A549 treated with GW870086 at 1 μM for 4 hours (cell line): ENCODE data around the gene CMTR1. TPM values are rescaled to one million over a fixed set of nuclear protein-coding genes. Genes with fewer than 3 reads are reported as not detected.

Experiments used
- total RNA-seq: library from RNA; stranded (reverse); fragments of 200-300 nt; extraction: Qiagen RNA extraction; gene quantifications from 5 replicates; pipeline ENCODE4 v1.2.3, GENCODE V29; 2022; ENCODE audit warnings: low read depth

Gene CMTR1, protein sequence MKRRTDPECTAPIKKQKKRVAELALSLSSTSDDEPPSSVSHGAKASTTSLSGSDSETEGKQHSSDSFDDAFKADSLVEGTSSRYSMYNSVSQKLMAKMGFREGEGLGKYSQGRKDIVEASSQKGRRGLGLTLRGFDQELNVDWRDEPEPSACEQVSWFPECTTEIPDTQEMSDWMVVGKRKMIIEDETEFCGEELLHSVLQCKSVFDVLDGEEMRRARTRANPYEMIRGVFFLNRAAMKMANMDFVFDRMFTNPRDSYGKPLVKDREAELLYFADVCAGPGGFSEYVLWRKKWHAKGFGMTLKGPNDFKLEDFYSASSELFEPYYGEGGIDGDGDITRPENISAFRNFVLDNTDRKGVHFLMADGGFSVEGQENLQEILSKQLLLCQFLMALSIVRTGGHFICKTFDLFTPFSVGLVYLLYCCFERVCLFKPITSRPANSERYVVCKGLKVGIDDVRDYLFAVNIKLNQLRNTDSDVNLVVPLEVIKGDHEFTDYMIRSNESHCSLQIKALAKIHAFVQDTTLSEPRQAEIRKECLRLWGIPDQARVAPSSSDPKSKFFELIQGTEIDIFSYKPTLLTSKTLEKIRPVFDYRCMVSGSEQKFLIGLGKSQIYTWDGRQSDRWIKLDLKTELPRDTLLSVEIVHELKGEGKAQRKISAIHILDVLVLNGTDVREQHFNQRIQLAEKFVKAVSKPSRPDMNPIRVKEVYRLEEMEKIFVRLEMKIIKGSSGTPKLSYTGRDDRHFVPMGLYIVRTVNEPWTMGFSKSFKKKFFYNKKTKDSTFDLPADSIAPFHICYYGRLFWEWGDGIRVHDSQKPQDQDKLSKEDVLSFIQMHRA
- 14.2 to 17.2 TPM (median 15.6 TPM) in 5 replicates for total RNA-seq

DNA sequence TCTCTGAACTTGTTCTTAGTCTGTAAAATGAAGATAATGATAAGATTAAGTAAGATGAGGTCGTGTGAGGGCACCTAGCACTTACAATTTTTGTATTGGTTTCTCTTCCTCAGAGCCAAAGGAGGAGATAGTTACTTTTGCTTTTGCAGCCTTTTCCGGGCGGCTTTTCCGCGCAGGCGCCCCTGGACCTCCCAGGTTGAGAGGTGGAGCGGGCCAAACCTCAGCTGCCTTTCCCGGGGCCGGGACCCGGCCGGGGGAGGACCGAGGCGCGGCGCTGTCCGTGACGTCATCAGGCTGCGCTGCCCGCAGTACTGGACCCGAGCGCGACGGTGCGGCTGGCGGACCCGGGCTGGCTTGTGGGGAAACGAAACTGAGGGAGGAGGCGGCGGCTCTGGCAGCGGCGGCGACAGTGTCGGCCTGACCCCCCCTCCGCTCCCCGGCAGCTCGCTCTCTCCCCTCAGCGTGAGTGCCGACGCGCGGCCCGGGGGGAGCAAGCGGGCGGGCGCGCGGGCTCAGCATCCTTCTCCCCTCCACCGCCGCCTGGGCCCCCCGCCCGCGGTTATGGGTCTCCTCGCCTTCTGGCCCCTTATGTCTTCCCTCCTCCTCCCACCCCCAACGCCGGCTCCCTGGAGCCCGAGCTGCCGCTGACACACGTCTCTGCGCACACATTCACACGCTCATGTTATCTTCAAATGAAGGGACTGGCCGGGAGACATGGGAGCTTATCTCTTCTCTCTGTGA is at the start of gene CMTR1:
TSS of gene CMTR1 (plus strand) at position 306 of the 741 bp plus-strand sequence. CDS start 2,409 bp downstream, outside the sequence.

GRCh38 chr6:37499433-37500293 is 66.6 kb downstream of the CMTR1 start, which contains the start of gene CCDC167:
CCDC167 (minus strand) TSS chr6:37499893; CDS start chr6:37499863, 30 bp downstream.

Other genes starting within 250 kb of the CMTR1 start
- gene TBC1D22B, start 175.4 kb upstream of the CMTR1 start, total RNA-seq: 4.4 to 5.9 TPM (median 5.7 TPM) in 5 replicates
- gene TMEM217, start 175.1 kb upstream of the CMTR1 start, total RNA-seq: 0.33 to 1.7 TPM (median 0.72 TPM) in 5 replicates
- gene RNF8, start 79.2 kb upstream of the CMTR1 start, total RNA-seq: 20.1 to 24.3 TPM (median 23.4 TPM) in 5 replicates
- gene CCDC167, start 66.7 kb downstream of the CMTR1 start, total RNA-seq: 40.9 to 52.5 TPM (median 46.0 TPM) in 5 replicates